Thyroid gland (tissue), 4 donors: ENCODE data around the gene NPHS1.

Experiments used
- CTCF ChIP-seq, 6 experiments: fragments of 200-600 bp in 3 of 6; fragments of 450-650 bp in 3 of 6; sonication (generic) in 3 of 6; IDR thresholded peaks; one replicate each; pipeline ENCODE4 v1.5.1; 2016 to 2019; ENCODE audit warnings: antibody characterized with exemption in 6 of 6, mild to moderate bottlenecking in 2 of 6, inconsistent platforms in 1 of 6, moderate library complexity in 1 of 6
- POLR2A ChIP-seq, 2 donors: fragments of 450-650 bp; IDR thresholded peaks; one replicate each; pipeline ENCODE4 v1.6.1; 2017; ENCODE audit warnings: antibody characterized with exemption in 2 of 2, mild to moderate bottlenecking in 2 of 2, moderate library complexity in 1 of 2

DNA sequence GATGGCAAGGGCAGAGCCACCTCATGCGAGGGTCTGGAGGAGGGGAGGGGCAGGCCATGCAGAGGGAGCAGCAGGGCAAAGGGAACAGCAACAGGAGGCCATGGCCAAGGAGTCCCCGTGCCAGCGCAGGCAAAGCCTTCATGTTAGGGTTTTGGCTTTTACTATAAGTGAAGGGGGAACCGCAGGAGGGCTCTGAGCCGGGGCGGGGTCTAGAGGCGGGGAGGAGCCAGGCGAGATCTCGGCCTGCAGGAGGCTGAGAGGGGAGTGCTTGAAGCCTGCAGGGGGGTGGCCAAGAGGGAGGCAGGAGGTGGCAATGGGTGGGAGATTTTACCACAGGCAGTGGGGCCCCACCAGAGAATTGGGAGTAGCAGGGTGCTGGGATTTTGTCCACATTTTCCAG, 70.7 kb downstream of the NPHS1 start:
- TF ChIP-seq CTCF (IDR thresholded peaks at IDR 0.05) = no peak
- TF ChIP-seq POLR2A (IDR thresholded peaks at IDR 0.05) = no peak
